HG03439 (cell line): ENCODE measurements around the gene CTNNA3.

Source experiments
- ATAC-seq: cut with Tn5 transposase; IDR thresholded peaks from one replicate; pipeline ENCODE4 v1.9.1; 2021; ENCODE audit warnings: mild to moderate bottlenecking, moderate library complexity; ENCODE audit not compliant: unreplicated experiment

The CTNNA3 gene

DNA sequence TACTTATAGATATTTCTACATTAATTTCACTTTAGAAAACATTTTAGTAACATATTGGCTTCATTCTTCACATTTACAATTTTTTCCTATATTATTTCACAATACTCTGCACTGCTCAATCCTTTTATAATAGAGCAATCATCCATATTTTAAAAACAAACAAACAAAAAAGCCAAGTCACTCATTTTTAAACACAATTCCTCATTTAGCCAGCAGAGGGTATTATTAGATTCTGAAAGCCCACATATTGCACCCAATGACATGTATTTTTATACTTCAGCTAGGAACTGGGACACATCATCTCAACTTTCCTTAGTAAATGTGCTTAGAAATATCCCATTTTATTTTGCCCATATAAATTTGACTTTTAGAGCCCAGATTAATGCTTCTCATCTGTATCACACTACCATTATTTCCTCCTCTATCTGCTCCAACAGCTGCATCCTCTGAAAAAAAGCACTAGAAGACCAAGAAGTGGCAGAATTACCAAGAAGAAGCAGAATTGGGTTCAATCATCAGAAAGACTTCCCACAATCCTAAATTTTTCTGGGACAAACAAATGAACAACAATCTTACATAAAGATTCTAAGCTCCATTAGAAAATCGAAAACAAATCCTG, 29.5 kb downstream of the CTNNA3 start:
- no peak for ATAC-seq

DNA sequence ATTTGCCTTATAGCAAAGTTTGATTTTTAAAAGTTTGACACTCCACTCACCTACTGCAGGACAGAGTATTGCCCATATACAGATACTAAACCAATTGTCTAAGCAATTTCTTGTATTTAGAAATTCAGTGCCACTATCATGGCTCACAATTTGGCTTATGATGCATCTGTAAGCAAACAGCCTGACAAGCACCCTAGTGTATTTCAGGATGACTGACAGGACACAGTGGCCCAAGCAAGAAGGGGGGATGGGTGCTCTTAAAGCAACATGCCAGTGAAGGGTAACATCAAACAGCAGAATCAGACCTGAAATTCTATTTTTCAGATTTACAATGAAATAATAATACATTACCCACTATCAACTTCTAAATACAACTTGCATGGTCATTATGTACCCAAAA, 30.5 kb downstream of the CTNNA3 start:
- peak; percentile 47 for ATAC-seq

- ATAC-seq, result no peak
Measured at GRCh38 chr10:67664942-67665341, 31.1 kb downstream of the CTNNA3 start.

- ATAC-seq, result no peak
Measured at GRCh38 chr10:67663449-67664087, 32.4 kb downstream of the CTNNA3 start.

- ATAC-seq, result no peak
Measured at GRCh38 chr10:67662415-67662814, 33.6 kb downstream of the CTNNA3 start.

GRCh38 chr10:67659497-67659896, 36.5 kb downstream of the CTNNA3 start:
- ATAC-seq, result no peak

GRCh38 chr10:67657775-67658174, 38.2 kb downstream of the CTNNA3 start:
- ATAC-seq, result no peak

DNA sequence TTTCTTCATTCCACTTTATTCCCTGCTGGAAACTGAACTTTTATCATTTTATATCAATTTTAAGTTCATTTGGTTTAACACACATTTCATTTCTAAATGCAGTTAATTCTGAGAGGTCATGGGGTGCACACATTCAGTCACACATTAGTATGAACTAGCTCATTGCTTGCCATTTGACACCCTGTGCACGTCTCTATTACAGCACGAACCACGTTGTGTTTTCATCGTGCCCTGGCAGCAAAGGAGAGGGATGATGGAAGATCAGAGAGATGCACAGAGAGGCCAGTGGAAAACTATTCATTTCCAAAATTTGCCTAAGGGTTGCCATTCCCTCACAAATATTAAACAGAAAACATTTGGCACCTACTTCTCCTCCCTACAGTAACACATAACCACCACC, 45.4 kb downstream of the CTNNA3 start:
- ATAC-seq, result no peak

DNA sequence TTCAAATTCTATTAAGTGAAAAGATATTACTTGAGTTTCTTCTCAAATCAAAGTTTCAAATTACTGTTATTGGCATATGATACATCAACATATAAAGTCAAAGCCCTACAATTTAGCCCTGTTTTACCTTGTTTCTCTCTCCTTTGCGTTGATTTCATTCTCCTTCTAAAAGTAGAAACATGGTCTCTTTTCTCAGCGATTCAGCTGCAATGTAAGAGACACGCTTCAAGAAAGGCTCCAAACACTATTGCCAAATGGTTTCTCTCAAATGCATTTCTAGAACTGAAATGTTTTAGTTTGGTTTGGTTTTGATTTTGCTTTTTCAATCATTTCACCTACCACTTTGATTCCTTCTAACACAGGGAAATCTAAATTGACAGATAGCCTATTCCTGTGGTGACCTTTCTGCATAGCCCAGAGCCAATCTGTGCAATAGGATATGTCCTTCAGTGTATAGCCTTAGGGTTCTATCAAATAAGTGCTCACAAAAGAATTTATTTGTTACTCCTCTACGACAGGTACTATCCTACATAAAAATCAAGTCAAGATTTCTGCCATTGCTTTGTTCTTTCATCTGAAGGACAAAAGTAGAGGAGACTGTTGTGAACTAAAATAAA, 47.3 kb downstream of the CTNNA3 start:
- no peak for ATAC-seq

DNA sequence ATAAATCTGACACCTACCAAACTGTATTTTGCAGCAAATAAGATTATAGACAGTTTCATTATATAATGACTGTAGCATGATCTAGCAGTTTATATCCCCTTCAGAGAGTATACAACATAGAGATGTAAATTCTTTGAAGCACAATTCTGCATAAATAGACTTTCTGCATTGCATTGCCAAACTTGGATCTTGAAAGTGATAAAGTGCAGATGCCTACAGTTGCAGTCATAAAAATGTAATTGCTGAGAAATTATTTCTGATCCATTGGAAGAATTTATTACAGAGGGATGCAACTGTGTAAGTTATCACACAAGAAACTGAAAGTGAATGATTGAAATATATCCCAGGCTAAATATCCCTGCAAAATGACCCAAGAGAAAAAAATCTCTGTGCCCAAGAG, 65.1 kb downstream of the CTNNA3 start:
- no peak for ATAC-seq

GRCh38 chr10:67629461-67629971, 66.5 kb downstream of the CTNNA3 start:
- ATAC-seq, result no peak

DNA sequence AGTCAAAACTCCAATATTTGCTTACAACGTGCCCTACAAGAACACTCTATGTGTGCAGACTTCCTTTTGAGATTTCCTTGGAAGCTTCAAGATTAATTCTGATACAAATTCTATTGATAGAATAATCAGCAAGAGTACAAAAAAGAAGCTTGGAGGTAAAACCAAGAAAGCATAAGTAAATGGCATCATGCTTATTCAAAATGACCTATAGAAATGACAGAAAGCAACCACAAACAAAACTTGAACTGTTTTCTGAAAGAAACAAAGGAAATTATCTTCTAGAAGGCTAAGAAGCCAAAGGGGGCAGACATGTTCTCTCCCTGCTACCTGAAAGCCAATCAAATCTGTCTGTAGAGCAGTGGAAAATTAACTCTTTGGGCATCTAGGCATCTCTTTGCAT, 73.0 kb downstream of the CTNNA3 start:
- no peak for ATAC-seq

DNA sequence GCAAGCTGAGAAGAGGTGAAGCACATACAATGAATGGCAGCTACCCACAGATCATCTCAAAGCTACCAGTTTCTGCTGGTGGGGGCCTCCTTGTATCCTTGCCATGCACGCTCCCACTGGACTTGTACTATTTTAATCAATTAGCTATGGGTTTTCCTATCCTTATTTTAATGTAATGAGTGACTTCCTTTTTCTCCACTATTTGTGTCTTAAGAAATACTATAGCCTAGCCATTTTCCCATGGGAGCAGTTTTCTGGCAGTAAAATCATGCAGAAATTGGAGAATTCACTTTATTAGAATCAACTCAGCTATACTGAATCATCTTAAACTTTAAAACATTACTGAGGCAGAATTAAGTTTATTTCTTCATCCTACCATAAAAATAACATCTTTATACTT, 73.5 kb downstream of the CTNNA3 start:
- ATAC-seq, result no peak

- peak; percentile 59 for ATAC-seq
Measured at GRCh38 chr10:67621834-67622233, 74.2 kb downstream of the CTNNA3 start.

DNA sequence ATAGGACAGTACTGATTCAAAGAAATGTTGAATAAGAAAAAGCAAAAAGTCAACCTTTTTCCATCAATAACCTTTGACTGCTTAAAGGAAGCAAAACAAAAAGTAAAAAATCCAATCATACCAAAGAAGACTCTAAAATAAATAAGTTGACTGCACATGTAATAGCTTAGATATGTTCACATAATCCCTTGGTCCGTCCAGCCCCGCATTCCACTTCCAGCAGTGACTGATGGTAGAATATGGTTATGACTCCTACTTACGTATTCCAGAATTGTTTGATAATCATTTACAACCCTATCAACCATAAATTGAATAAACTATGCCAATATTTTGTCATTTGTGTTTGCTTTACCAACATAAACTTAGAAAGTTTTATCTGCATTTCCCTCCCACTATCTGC, 77.9 kb downstream of the CTNNA3 start:
- no peak for ATAC-seq

DNA sequence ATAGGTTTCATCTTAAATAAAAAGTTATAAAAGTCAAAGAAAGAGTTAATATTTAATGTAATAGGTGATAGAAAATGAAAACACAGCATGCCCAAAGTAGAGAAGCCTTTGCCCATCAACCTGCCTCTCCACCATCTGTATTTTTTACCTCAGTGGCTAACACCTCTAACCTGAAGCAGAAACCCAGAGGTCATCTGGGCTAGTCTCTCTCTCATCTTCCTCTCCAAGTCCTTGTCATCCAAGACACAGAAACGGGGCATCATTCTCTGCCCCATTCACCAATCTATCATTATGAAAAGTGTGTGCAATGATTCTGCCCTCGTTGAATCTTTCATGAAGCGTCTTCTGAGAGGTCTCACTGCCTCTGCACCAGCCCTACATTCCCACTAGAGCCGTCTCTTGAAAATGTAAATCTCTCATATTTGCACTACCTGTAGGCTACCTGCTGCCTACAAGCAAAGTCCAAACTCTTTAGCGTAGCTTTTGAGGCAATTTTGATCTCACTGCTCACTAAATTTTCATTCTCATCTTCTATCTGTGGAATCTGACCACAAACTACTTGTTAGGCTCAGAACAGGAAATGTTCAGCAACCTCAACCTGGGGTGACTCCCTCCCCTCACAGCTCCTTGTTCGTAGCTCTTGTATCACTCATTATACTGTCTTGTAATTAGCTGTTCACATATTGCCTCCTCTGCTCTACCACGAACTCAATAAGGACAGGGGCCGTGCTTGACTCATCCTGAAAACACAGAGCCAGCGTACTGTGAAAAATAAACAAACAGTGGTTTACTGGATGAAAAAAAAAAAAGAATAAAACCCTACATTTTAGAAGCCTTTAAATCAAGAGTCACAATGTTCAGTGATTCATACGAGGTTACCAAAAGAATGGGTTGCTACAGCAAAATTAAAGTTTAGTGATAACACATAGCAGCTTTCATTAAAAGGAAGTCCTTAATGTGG, 83.1 kb downstream of the CTNNA3 start:
- ATAC-seq, result peak; percentile 78

DNA sequence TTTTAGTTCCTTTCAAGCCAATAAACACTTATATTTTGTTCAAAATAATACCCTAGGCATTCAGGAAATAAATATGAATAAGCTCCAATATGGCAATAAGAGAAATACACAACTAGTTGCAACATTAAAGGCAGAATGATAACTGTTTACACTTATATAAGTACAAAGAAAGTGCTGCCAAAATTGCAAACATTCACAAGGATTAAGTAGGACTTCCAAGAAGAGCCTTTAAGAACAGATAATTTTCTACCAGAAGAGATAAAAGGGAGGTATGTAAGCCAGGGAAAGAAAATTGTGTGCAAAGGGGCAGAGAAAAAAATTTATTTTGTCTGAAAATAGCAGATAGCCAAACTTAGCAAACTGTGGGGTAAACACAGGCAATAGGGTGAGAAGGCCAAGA, 83.8 kb downstream of the CTNNA3 start:
- no peak for ATAC-seq

- no peak for ATAC-seq
Measured at GRCh38 chr10:67609996-67610793, 85.8 kb downstream of the CTNNA3 start.

DNA sequence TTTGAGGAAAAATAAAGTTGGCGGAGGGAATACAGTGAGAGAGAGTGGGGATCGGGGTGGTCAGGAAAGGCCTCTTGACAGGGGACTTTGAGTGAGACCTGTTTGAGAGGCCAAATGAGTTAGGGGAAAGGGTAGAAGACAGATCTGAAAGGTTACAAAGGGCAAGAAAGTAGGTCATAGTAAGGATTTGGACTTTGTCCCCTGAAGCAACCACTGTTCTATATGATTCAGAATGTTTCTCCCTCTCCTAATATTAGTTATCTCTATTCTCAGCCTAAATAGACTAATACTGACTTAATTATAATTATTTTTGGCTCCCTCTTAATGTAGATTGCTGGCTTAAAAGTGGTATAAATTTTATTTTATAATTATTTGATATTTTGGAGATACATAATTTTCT, 88.0 kb downstream of the CTNNA3 start:
- ATAC-seq, result no peak

DNA sequence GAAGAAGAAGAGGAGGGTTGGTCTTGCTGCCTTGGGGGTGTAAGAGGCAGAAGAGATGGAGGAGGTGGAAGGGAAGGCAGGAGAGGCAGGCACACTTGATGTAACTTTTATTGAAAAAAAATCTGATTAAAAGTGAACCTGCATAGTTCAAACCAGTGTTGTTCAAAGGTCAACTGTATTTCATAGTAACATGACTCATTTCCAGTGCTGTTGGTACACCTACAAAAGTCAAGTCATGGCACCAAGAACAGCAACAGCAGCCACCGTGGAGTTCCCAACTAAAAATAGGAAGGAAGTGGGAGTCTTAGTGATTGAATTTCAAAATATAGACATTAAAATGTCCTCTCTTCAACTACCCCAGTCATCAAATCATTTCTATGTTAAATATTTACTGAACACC, 88.5 kb downstream of the CTNNA3 start:
- ATAC-seq, result no peak
